ENCODE measurements around the gene SOAT2. TPM values are rescaled to one million over a fixed set of nuclear protein-coding genes. Genes with fewer than 3 reads are reported as not detected.

The SOAT2 gene
- polyA plus RNA-seq, 1 donor (not counting 4 experiments of a cell fraction or from before 2014, with no cell fraction given): not detected

DNA sequence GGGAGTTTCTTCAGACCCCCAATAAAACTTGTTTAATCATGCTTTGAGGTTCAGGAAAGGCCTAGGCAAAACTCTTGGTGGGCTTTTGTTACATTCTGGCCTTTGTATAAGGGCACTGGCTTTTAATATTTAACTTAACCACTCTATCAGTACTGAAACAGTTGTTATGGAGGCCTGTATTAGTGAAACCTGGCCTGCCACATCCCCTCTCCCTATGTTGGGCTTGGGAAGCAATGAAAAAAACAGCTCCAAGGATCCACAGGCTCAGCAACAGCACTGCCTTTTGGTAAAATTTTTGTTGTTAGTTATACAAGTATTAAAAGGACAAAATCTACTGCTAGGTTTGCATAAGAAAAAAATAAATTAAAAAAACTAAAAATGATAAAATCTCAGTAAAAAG lies 10.7 kb downstream of the SOAT2 start:
- Histone ChIP-seq H3K27ac (ENCODE audit: control insufficient read depth, insufficient read depth, low read length) (no peak overlapping the region), H3K4me1 (ENCODE audit: control insufficient read depth, extremely low read depth, insufficient read depth, low read length) (no peaks in the 10 kb centered on the region), H3K9ac (ENCODE audit: control insufficient read depth, extremely low read depth, insufficient read depth, low read length) (no peak overlapping the region), H3K9me1 (ENCODE audit: control insufficient read depth, extremely low read depth, insufficient read depth, low read length) (no peaks in the 10 kb centered on the region), H4K20me1 (ENCODE audit: control insufficient read depth, extremely low read depth, insufficient read depth, low read length) (no peaks in the 10 kb centered on the region), H3K9me3 (ENCODE audit: control insufficient read depth, low read depth, low read length) (no peaks in the 10 kb centered on the region), H3K79me2 (ENCODE audit: control insufficient read depth, insufficient read depth, low read length) (no peaks in the 10 kb centered on the region), H3K36me3 (ENCODE audit: control insufficient read depth in 2 of 2, extremely low read depth in 1 of 2, insufficient read depth in 2 of 2, low read length in 2 of 2) (no peaks in the 10 kb centered on the region), H3K27me3 (ENCODE audit: control insufficient read depth, extremely low read depth, insufficient read depth, low read length) (no peaks in the 10 kb centered on the region), H2AFZ (ENCODE audit: control insufficient read depth, low read length) (no peak overlapping the region), H3K4me3 (ENCODE audit: control insufficient read depth in 2 of 3, extremely low read depth in 1 of 3, insufficient read depth in 2 of 3, low read depth in 1 of 3, low read length in 3 of 3) (no peak overlapping the region), H3K4me2 (ENCODE audit: control insufficient read depth, extremely low read depth, insufficient read depth, low read depth, low read length) (no peak overlapping the region)
- DNase-seq (ENCODE audit: low read depth, low spot score) (no peak), FAIRE-seq (no peak)
- TF ChIP-seq EZH2 (IDR thresholded peaks at IDR 0.05; ENCODE audit: low read length) (no peak), CTCF (optimal IDR thresholded peaks at IDR 0.05 in 1 of 3, IDR thresholded peaks at IDR 0.05 in 1 of 3, conservative IDR thresholded peaks at IDR 0.05 in 1 of 3; ENCODE audit: extremely low read depth in 1 of 3, insufficient read depth in 2 of 3, low read length in 3 of 3) (no peak)
- dilution Hi-C loops (cut with MboI; ENCODE audit: extremely low pct_ligation_motif_present, low sequenced_read_pairs): no loop called here

DNA sequence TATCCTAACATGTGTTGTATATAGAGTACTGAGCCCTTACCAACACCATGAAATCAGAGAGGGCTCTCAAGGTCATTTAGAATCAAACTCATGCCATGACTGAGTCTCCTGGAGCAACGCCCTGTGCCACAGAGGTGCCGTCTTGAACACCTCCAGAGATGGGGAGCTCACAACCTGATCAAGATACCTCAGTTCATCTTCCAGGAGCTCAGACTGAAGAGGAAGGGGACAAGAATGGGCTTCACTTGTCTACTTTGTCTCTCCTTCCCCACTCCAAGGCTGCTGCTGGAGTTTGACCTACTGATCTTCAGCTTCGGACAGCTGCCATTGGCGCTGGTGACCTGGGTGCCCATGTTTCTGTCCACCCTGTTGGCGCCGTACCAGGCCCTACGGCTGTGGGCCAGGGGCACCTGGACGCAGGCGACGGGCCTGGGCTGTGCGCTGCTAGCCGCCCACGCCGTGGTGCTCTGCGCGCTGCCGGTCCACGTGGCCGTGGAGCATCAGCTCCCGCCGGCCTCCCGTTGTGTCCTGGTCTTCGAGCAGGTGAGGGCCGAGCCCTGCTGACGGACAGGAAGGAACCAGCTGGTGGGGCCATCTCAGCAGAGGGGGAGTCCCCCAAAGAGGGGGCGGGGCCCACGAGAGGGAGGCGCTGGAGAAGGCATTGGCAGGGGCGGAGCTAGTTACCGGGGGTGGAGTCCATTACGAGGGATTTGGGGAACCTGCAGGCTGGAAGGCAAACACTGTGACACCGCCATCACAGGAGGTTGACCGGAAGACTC lies 12.0 kb downstream of the SOAT2 start:
- FAIRE-seq: no peak

More for the DNA sequence above, 12.0 kb downstream of the SOAT2 start:
- DNase-seq (ENCODE audit: low read depth, low spot score): no peak
- H4K20me1 ChIP-seq (ENCODE audit: control insufficient read depth, extremely low read depth, insufficient read depth, low read length): no peaks in the 10 kb centered on the region
- no peaks in the 10 kb centered on the region for H3K27me3 ChIP-seq (ENCODE audit: control insufficient read depth, extremely low read depth, insufficient read depth, low read length)
- H2AFZ ChIP-seq (ENCODE audit: control insufficient read depth, low read length): no peak overlapping the region
- dilution Hi-C loops (cut with MboI; ENCODE audit: extremely low pct_ligation_motif_present, low sequenced_read_pairs): no loop called here
- H3K4me1 ChIP-seq (ENCODE audit: control insufficient read depth, extremely low read depth, insufficient read depth, low read length): no peaks in the 10 kb centered on the region
- H3K9me1 ChIP-seq (ENCODE audit: control insufficient read depth, extremely low read depth, insufficient read depth, low read length): no peaks in the 10 kb centered on the region
- no peak overlapping the region for H3K4me3 ChIP-seq (ENCODE audit: control insufficient read depth in 2 of 3, extremely low read depth in 1 of 3, insufficient read depth in 2 of 3, low read depth in 1 of 3, low read length in 3 of 3)
- H3K36me3 ChIP-seq (ENCODE audit: control insufficient read depth in 2 of 2, extremely low read depth in 1 of 2, insufficient read depth in 2 of 2, low read length in 2 of 2): no peaks in the 10 kb centered on the region
- no peaks in the 10 kb centered on the region for H3K9me3 ChIP-seq (ENCODE audit: control insufficient read depth, low read depth, low read length)
- no peak overlapping the region for H3K4me2 ChIP-seq (ENCODE audit: control insufficient read depth, extremely low read depth, insufficient read depth, low read depth, low read length)
- TF ChIP-seq EZH2 (IDR thresholded peaks at IDR 0.05; ENCODE audit: low read length): no peak
- no peak for TF ChIP-seq CTCF (optimal IDR thresholded peaks at IDR 0.05 in 1 of 3, IDR thresholded peaks at IDR 0.05 in 1 of 3, conservative IDR thresholded peaks at IDR 0.05 in 1 of 3; ENCODE audit: extremely low read depth in 1 of 3, insufficient read depth in 2 of 3, low read length in 3 of 3)
- H3K27ac ChIP-seq (ENCODE audit: control insufficient read depth, insufficient read depth, low read length): no peak overlapping the region
- H3K79me2 ChIP-seq (ENCODE audit: control insufficient read depth, insufficient read depth, low read length): no peaks in the 10 kb centered on the region
- H3K9ac ChIP-seq (ENCODE audit: control insufficient read depth, extremely low read depth, insufficient read depth, low read length): no peak overlapping the region

Measured in keratinocyte (primary cell).